GM19438 (cell line): Measurements from ENCODE around the gene TUBA3D.
"Not testable (repeated sequence)": the region's sequence is repeated elsewhere in the genome, so short reads cannot be mapped to it uniquely, and the experiment has no call there.

ENCODE experiments used
- ATAC-seq: cut with Tn5 transposase; IDR thresholded peaks from one replicate; pipeline ENCODE4 v1.9.1; 2021; ENCODE audit warnings: low read depth; ENCODE audit not compliant: unreplicated experiment

Gene TUBA3D

DNA sequence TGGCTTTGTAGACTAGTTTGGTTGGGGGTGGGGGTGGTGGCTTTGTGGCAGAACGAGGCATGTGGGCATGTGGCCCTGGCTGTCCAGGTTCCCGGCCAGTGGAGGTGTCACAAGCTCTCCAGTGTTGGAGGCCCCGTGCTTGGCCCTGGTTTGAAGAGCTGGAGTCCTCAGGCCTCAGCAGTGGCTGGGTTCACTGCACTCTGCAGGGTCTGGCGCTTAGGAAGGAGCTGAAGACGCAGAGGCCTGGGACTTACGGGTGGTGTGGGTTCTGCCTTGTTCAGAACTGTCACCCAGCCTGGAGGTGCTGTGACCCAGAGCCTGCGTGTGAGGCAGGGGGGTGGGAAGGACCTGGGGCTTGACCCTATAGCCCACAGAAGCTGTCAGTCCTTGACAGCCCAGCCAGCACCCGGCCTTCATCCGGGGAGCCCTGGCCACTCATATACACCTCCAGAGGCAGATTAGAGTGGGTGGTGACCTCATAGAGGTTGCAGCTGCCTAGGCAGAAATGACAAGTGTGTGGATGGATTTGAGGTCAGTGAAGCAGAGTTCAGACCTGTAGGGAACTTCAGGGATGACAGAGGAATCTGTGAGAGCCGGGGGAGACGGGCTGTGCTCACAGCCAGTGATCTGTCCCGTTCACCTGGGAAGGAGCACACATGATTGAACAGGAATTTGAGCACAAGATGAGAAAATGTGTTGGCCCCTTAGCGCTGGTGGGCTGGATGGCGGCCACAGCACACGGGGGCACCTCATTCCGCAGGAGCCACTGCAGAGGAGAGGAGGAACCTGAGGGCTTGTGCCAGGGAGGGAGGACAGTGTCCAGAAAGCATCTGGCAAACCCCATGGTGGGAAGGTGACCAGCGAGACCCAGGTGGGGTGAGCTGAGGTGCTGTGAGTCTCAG, 36.3 kb downstream of the TUBA3D start:
- ATAC-seq = not testable (repeated sequence)

DNA sequence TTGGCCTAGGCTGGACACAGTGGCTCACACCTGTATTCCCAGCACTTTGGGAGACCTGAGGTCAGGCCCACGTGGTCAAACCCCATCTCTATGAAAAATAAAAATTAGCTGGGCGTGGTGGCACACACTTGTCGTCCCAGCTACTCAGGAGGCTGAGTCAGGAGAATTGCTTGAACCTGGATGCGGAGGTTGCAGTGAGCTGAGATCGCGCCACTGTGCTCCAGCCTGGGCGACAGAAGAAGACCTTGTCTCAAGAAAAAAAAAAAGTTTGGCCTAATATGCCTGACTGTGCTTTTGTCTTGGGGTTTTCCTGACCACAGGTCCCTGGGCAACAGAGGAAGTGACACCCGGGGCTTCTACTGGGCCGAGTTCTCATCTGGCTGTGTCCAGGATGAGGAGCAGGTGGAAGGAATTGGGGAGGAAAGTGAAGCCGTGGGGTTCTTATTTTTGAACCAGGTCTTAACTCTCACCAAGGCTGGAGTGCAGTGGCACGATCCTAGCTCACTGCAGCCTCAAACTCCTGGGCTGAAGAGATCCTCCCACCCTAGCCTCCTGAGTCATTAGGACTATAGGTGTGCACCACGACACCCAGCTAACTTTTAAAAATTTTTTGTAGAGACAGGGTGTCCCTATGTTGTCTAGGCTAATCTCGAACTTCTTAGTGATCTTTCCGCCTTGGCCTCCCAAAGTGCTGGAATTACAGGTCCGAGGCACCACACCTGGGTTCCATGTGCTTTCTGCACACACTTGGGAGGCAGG, 38.7 kb downstream of the TUBA3D start:
- ATAC-seq = peak; percentile 84

DNA sequence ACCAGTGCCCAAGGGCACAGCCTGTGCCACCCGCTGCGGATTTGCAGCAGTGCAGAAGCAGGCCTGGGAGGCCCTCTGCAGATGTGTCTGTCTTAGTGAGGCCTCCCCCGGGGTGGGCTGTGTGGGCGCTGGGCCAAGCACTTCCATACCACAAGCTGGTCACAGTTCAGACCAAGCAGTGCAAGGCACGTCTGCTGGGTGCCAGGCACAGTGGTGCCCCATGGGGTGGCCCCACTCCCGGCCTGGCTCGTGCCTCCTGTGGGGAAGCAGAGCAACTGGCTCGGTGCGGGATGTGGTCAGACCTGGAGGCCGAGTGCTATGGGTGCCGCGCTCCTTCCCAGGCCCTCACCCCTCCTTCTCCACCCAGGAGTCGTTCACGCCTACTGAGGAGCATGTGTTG, 39.3 kb downstream of the TUBA3D start:
- ATAC-seq = not testable (repeated sequence)

DNA sequence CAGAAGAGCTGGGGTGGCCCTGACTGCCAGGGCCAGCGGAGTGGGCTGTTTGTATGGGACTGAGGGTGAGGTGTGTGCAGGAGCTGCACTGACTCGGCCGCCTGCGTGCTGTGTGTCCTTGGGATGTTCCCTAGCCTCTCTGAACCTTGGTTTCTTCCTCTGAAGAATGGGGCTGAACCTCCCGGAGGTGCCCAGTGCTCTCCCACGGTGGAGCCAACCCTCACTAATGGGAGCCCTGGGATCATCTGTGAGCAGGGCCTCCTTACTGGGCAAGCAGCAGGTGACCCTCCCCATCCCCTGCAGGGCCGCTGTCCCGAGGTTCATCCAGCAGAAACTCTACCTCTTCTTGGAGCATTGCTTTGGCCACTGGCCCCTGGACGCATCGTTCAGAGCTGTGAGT, 40.1 kb downstream of the TUBA3D start:
- ATAC-seq = no peak

DNA sequence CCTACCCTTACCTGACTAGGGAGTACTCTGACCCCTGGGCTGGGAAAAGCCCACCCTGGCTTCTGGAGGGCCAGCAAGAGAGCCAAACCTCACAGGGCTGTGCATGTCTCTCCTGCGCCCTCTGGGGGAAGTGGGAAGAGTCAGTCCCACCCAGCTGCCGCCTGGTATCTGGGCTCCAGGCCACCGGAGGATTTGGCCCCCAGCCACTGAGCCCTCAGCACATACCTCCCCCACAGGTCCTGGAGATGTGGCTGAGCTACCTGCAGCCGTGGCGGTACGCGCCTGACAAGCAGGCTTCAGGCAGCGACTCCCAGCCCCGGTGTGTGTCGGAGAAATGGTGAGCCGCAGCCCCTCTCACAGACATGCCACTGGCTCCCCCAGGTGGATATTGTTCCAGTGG, 40.7 kb downstream of the TUBA3D start:
- ATAC-seq = not testable (repeated sequence)

DNA sequence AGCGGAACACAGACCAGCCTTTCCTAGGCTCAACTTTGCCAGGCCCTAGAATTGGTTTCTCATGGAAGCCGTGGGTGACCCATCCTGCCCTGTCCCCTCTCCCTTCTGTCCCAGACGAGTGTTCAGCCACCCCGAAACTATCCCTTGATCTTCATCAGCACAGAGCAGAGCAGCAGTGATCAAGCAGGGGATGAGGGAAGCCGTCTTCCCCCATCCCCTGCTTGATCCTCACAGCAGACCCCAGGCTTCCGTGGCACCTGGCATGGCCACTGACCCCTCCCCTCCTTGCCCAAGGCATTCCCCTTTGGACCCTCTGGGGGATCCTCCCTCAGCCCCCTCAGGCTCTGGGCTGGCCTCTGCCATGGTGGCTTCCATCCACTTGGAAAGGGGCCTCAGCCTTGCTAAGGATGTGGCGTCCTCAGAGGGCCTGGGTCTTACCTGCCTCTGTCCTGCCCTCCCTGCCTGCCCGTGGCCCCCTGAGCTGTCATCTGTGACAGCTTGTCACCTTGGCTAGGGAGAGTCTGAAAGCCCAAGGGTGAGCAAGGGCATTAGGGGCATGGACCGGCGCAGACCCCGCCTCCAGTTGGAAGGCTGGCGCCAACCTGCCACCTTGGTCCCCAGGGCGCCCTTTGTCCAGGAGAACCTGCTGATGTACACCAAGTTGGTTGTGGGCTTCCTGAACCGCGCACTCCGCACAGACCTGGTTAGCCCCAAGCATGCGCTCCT, 41.4 kb downstream of the TUBA3D start:
- no peak for ATAC-seq

DNA sequence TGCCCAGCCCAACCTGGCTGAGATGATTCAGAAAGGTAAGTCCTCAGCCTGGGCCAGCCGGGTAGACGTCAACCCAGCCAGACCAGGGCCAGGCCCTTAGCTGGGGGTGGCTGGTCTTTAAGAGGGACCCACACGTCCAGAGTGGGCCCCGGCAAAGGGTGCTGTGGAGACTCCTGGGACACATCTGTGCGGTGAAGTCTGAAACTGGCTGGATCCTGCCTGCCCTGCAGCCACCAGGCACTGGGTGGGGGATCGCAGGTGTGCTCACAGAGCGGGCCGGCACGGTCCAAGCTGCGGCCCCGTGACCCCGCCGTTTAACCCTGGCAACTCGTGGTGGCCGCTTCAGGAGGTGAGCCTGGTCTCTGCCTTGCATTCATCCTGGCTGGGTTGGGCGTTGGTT, 41.9 kb downstream of the TUBA3D start:
- ATAC-seq = not testable (repeated sequence)

DNA sequence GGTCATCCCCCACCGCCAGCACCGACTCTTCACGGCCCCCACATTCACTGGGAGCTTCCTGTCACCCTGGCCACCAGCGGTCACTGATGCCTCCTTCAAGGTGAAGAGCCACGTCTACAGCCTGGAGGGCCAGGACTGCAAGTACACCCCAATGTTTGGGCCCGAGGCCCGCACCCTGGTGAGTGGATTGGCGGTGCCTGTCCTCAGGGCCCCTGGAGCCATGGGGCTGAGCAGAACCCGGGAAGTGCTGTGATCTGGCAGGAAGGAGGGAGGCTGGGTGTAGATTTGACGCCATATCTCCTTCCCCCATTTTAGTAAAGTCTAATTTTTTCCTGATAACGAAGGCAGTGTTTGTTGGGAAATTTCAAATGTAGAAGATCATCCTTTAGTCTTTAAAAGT, 42.6 kb downstream of the TUBA3D start:
- not testable (repeated sequence) for ATAC-seq

DNA sequence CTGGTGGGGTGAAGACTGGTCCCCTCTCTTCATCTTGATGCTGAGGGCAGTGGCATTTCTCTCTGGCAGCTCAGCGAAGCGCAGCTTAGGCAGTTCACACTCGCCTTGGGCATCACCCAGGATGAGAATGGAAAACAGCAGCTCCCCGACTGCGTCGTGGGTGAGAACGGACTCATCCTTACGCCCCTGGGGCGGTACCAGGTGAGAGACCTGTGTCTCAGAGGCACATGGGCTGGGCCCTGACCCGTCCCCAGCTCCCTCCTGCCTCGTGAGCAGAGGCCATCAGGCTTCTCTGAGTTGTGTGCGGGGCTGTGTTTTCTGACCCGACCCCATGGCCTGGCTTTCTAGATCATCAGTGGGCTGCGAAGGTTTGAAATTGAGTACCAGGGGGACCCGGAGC, 43.5 kb downstream of the TUBA3D start:
- ATAC-seq = no peak

DNA sequence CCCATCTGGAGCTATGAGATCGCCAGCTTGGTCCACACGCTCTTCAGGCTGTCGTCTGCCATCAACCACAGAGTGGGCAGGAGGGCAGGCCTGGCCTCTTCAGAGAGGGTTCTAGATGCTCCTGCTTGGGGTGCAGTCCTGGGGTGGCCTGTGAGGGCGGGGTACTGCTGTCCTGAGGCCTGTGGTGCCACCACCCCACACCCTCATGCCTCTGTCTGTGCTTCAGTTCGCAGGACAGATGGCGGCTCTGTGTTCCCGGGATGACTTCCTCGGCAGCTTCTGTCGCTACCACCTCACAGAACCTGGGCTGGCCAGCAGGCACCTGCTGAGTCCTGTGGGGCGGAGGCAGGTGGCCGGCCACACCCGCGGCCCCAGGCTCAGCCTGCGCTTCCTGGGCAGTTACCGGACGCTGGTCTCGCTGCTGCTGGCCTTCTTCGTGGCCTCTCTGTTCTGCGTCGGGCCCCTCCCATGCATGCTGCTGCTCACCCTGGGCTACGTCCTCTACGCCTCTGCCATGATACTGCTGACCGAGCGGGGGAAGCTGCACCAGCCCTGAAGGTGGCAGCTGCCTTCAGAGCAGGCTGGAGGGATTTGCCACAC, 44.1 kb downstream of the TUBA3D start:
- ATAC-seq = not testable (repeated sequence)

DNA sequence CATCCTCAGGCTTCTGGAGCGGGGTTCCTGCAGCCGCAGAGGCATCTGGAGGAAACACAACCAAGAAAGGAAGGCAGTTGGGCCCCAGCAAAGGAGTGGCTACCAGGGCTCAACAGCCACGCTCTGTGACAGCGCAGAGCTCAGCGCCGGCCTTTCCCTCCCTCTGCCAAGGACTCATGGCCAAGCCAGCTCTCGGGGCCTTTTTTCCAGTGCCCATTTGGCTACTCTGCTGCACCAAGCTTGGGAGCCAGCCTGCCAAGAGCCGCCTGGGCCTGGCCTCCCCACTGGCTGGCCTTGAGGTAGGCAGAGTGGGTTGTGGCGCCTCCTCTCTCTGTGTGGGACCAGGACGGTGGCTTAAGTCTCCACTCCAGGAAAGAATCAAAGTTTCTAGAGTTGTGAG, 44.6 kb downstream of the TUBA3D start:
- no peak for ATAC-seq

DNA sequence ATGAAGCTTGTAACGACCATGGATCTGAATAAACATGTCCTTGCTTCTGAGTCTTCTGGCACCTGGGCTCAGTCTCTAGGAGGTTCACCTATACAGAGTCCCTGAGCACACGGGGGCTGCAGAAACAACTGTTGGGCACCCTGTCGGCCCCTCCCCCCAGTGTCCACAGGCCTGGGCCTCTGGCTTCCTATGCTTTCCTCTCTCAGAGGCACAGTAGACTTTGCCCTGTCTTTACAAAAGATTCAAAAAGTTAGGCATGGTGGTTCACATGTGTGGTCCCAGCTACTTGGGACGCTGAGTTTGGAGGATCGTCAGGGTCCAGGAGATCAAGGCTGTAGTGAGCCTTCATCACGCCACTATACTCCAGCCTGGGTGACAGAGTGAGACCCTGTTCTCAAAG, 45.6 kb downstream of the TUBA3D start:
- ATAC-seq = not testable (repeated sequence)

DNA sequence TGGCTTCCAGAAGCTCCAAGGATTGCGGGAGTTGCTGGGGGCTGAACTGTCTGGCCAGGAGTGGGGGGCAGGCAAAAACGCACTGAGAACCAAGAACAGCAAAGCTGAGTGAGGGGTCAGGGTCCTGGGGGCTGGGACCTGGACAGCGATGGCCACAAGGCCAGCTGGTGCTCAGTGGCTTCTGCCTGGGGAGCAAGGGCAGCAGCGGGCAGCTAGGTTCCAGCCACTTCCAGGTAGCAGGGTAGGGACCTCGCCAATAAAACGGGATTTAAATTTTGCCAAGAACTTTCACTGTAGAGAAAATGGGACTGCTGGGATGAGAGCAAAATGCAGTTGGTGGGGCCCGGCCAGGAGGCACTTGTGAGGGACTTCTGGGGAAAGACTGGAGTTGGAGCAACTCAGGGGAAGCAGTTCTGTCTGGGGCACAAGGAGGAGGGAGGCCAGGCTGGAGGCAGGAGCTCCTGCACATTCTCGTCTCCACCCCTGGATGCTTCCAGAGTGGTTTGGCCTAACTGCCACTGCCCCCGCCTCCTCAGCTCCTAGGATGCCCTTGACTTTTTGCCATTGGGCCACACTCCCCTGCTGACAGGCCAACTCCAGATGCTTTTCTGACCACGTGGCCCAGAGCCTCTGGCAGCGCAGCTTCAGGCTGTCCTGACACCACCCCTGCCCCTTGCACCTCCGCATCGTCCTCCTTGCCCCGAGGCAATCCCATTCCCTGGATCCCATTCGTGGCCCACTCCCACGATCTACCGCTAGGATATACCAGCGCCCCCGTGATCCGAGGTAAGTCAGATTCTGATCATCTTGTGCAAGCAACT, 46.3 kb downstream of the TUBA3D start:
- no peak for ATAC-seq

DNA sequence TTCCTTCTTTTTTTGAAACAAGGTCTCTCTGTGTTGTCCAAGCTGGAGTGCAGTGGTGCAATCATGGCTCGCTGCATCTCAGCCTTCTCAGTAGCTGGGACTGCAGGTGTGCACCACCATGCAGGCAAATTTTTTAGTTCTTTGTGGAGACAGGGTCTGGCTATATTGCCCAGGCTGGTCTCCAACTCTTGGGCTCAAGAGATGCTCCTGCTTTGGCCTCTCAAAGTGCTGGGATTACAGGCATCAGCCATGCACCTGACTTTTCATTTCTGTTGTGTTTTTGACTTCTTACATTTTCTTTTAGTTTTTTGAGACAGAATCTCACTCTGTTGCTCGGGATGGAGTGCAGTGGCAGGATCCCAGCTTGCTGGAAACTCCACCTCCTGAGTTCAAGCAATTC, 49.3 kb downstream of the TUBA3D start:
- ATAC-seq = not testable (repeated sequence)

DNA sequence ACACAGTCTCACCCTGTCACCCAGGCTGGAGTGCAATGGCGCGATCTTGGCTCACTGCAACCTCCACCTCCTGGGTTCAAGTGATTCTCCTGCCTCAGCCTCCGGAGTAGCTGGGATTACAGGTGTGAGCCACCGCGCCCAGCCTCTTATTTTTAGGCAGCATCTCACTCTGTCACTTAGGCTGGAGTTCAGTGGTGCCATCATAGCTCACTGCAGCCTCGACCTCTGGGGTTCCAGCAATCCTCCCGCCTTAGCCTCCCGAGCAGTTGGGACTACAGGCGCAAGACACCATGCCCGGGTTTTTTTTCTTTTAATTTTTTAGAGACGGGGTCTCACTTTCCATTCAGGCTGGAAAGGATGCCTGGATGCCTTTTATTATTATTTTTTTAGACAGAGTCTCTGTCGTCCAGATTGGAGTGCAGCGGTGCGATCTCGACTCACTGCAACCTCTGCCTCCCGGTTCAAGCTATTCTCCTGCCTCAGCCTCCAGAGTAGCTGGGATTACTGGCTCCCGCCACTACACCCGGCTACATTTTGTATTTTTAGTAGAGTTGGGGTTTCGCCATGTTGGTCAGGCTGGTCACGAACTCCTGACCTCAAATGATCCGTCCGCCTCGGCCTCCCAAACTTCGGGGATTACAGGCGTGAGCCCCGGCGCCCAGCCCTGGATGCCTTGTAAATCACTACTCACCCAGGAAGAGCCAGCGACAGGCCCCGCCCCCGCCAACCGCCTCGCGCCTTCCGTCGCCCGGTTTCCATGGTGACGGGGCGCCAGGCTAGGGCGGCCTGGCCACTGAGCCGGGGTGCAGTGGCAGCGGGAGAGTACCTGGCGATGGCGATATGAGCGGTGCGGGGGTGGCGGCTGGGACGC, 51.4 kb downstream of the TUBA3D start, which contains the start of gene CCDC74A:
CCDC74A (plus strand) TSS at position 758 of the 871 bp plus-strand sequence; CDS start at position 841, 83 bp downstream.
- peak; percentile 88 for ATAC-seq

DNA sequence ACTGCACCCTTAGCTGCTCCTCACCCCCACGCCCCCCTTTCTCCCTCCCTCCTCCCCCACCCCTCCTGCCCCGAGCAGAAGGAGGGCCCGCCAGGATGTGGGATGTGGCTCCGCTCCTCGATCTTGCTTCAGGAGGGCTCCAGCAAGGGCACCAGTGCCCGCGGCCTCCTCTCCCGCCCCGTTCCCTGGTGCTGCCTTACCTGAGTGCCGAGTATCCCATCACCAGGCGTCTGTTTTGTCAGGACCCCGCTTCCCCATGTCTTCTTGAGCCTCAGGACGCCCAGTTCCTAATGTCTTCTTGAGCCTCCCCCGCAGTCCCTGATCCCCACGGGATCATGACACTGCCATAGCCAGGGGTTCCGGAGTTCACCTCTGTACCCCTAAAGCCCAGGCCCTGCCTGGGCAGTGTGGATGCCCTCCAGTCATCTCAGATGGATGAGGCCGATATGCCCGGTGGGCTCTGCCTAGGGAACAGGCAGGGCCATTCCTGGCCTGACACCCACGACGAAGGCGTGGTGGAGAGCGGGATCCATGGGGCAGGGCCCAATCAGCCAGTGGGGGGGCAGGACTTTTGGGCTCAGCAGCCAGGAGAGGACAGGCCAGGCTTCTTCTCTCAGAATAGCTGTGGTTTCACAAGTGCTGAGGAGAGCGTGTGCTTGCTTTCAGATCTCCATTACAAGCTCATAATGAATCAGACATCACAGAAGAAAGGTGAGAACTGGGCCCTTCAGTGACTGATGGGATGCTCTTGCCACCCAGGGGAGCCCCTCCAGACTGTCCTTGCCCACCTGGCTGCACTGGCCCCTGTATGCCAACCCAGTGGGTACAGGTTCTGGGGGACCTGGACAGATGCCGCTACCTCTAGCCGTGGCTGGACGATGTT, 53.3 kb downstream of the TUBA3D start:
- ATAC-seq = peak; percentile 38

DNA sequence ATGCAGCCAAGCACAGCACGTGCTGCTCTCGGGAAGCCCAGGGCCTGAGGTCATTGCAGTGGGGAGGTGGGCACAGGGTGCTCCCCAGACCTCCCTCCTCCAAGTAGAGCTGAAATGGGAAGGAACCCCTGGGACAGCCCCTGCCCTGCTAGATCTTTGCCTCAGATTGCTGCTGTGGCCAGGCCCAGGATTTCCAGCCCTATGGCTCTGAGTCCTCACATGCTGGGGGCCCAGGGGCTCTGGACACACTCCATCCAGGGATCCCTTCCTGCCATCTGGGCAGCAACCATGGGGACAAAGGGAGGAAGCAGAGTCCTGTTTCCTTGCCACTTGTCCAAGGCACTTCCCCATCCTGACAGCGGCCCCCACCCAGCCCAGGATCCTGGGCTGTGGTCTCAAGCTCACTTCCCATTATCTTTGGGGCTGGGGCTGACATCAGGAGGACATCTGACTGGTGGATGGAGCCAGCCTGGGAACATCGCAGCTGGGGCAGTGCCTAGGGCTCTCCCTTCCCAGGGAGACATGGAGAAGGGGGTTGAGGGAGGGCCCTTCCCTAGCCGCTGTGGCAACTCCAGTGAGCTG, 54.0 kb downstream of the TUBA3D start:
- not testable (repeated sequence) for ATAC-seq
